DMS114 treated with DMSO at 0.1 percent for 48 hours (cell line): Measurements from ENCODE around the gene BRCC3.
"Not testable (repeated sequence)": the region's sequence is repeated elsewhere in the genome, so short reads cannot be mapped to it uniquely, and the experiment has no call there.

Experiments used
- DNase-seq: peaks from one replicate; lab custom pipeline; 2025; ENCODE audit not compliant: unreplicated experiment; lab: John Stamatoyannopoulos, UW

The BRCC3 gene

GRCh38 chrX:155143959-155144548 is 72.7 kb downstream of the BRCC3 start:
- DNase-seq, result no peak

DNA sequence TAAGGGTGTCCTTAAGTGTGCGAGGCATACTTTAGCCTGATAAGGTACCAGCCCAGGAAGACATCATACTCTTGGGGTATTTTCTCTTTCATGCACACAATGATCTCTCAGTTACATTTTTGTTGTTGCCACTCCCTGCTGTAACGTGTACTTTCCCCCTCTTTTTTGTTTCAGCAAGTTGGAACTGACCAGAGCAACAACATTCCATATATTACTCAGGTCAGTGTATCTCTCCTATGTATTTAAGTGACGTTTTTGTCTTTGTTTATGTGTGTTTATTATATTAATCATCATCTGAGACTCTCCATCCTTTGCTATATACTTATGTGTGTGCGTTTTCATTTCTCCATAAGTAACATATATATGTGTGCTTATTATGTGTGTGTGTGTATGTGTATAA is 73.6 kb downstream of the BRCC3 start:
- no peak for DNase-seq

DNA sequence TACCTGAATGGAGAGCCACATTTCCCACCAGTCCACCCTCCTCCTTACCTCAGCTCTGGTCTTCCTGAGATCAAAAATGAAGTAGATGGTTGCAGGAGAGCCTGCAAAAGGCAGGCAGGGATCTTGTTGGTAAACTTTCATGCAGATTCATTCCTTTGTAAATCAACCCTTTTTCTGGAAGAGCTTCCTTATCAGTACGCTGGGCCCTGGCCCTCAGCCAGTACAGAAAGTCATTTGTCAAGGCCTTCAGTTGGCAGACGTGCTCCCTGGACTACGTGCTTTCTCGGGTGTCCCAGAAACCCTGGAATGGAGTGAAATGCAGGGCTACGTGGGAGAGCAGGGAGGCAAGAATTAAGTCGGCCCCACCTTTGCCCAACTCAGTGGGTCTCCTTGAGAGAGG is 76.3 kb downstream of the BRCC3 start:
- DNase-seq, result not testable (repeated sequence)

GRCh38 chrX:155148166-155148565 is 76.9 kb downstream of the BRCC3 start:
- DNase-seq, result not testable (repeated sequence)

DNA sequence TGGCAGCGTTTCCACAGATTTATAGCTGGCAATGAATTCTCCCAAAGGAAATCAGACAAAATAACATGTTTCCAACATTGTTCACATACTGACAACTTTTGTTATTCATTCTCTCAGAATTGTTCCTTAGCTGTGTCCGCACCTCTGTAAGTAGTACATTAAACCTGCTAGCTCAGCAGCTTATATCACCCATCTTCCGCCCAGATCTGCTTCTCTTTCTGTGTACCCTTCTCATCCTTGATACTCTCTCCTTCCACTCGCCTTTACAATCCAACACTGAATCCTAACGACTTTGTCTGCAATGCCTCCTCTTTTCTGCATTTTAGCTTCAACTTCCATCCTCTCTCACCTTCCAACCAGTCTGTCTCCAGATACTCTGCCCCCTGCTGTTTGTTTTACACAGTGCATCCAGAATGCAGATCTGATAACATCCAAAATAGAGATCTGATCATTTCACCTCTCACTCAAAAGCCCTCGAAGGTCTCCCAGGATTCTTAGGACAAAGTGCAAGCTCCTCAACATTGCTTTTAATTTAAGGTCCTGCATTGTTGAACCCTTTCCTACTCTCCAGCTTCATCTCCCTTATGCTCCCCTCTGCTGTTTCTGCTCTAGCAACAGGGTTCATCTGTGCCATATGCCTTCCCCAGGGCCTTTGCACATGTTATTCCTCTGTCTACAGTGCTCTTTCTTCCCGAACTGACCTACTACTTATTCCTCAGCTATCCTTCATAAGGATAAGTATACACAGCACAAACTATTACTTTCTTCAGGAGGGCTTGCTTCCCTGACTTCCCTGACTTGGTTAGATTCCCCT is 77.6 kb downstream of the BRCC3 start:
- no peak for DNase-seq

DNA sequence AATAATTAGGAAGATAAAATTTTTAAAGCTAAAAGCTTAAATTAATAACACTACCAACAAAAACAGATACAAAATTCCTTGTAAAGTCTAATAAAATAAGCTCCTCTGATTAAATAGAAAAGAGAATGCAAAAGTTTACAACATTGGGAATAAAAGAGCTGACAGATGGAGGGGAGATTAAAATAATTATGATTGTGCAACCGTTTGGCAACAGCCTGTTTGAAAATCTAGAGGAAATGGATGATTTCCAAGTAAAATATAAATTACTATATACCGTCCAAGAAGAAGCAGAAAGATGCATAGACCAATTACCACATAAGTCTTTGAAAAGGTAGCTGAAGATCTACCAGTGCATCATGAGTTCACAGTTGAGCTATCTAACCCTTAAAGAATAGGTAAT is 98.6 kb downstream of the BRCC3 start:
- DNase-seq, result no peak
